ENCODE data around the gene EFNB1.
"Not testable (repeated sequence)": the region's sequence is repeated elsewhere in the genome, so short reads cannot be mapped to it uniquely, and the experiment has no call there.

EFNB1 gene

GRCh38 chrX:68828740-68829581 lies at the start of gene EFNB1:
Gene EFNB1 (plus strand): TSS chrX:68829021. CDS start chrX:68829777, 756 bp downstream.
- ChIA-PET POLR2A (interaction anchor here (0.6 to 2.9 kb wide), 20 partner anchors 13 to 534 kb away, joined by 3 to 16 read pairs (median 4); partner anchors contain the start of gene PJA1), CTCF (interaction anchor here (0.6 to 13.5 kb wide), 29 partner anchors 9 to 562 kb away, joined by 3 to 281 read pairs (median 5); no protein-coding TSS in a partner anchor)
- TF ChIP-seq, protein P1, sequence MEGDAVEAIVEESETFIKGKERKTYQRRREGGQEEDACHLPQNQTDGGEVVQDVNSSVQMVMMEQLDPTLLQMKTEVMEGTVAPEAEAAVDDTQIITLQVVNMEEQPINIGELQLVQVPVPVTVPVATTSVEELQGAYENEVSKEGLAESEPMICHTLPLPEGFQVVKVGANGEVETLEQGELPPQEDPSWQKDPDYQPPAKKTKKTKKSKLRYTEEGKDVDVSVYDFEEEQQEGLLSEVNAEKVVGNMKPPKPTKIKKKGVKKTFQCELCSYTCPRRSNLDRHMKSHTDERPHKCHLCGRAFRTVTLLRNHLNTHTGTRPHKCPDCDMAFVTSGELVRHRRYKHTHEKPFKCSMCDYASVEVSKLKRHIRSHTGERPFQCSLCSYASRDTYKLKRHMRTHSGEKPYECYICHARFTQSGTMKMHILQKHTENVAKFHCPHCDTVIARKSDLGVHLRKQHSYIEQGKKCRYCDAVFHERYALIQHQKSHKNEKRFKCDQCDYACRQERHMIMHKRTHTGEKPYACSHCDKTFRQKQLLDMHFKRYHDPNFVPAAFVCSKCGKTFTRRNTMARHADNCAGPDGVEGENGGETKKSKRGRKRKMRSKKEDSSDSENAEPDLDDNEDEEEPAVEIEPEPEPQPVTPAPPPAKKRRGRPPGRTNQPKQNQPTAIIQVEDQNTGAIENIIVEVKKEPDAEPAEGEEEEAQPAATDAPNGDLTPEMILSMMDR (IDR thresholded peaks at IDR 0.05; ENCODE audit: insufficient read depth, low read length, missing control alignments) = no peak
- H3K4me3 ChIP-seq (ENCODE audit: low read depth, low read length) = peak within 1 kb of the TSS; percentile 67
- DNase-seq (ENCODE audit: low read depth, low spot score) = peak; percentile 87

GRCh38 chrX:68781295-68781694 lies 47.5 kb upstream of the EFNB1 start:
- POLR2A ChIA-PET; CTCF ChIA-PET; DNase-seq (ENCODE audit: low read depth, low spot score); H3K4me3 ChIP-seq (ENCODE audit: low read depth, low read length): not testable (repeated sequence)

GRCh38 chrX:68784816-68785215 lies 44.0 kb upstream of the EFNB1 start:
- CTCF ChIA-PET = no interaction called here
- no peak overlapping the region for H3K4me3 ChIP-seq (ENCODE audit: low read depth, low read length)
- POLR2A ChIA-PET = no interaction called here
- no peak for DNase-seq (ENCODE audit: low read depth, low spot score)
- TF ChIP-seq, protein P1 (IDR thresholded peaks at IDR 0.05; ENCODE audit: insufficient read depth, low read length, missing control alignments) = no peak

- POLR2A ChIA-PET; DNase-seq (ENCODE audit: low read depth, low spot score); CTCF ChIA-PET; H3K4me3 ChIP-seq (ENCODE audit: low read depth, low read length): not testable (repeated sequence)
Observed at GRCh38 chrX:68786581-68786980, 42.2 kb upstream of the EFNB1 start.

- POLR2A ChIA-PET = no interaction called here
- no peak for DNase-seq (ENCODE audit: low read depth, low spot score)
- H3K4me3 ChIP-seq (ENCODE audit: low read depth, low read length) = no peak overlapping the region
- CTCF ChIA-PET = no interaction called here
- TF ChIP-seq, protein P1 (IDR thresholded peaks at IDR 0.05; ENCODE audit: insufficient read depth, low read length, missing control alignments) = no peak
Observed at GRCh38 chrX:68789966-68790365, 38.9 kb upstream of the EFNB1 start.

DNA sequence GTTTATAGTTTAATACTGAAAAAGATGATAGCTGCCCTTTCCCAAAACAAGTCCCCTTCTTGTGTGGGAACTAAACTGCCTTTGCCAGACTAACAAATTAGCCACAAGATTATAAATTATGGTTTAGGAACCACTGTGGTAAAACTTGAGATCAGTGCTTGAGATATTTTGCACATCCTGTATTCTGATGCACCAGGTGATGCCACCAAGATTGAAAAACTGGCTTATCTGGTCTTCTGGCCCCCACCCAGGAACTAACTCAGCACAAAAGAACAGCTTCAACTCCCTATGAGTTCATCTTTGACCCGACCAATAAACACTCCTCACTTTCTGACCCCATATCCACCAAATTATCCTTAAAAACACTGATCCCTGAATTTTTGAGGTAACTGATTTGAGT lies 36.7 kb upstream of the EFNB1 start:
- H3K4me3 ChIP-seq (ENCODE audit: low read depth, low read length) = no peak overlapping the region
- no peak for DNase-seq (ENCODE audit: low read depth, low spot score)
- ChIA-PET POLR2A (no interaction called here), CTCF (no interaction called here)
- TF ChIP-seq, protein P1 (IDR thresholded peaks at IDR 0.05; ENCODE audit: insufficient read depth, low read length, missing control alignments) = no peak

- no peak overlapping the region for H3K4me3 ChIP-seq (ENCODE audit: low read depth, low read length)
- TF ChIP-seq, protein P1 (IDR thresholded peaks at IDR 0.05; ENCODE audit: insufficient read depth, low read length, missing control alignments) = no peak
- ChIA-PET POLR2A (no interaction called here), CTCF (no interaction called here)
- no peak for DNase-seq (ENCODE audit: low read depth, low spot score)
Observed at GRCh38 chrX:68794461-68794860, 34.4 kb upstream of the EFNB1 start.
